GM23338 (cell line): ENCODE measurements around the gene POU6F1. TPM values are rescaled to one million over a fixed set of nuclear protein-coding genes. Genes with fewer than 3 reads are reported as not detected.

Experiments used
- ATAC-seq: fragments of 200-7000 bp; cut with Tn5 transposase; 3 replicates; pipeline ENCODE4 v1.9.1; 2020
- DNase-seq: peaks from one replicate; pipeline ENCODE4 v3.0.0-alpha.2; 2015; ENCODE audit warnings: low spot score
- H2AFZ ChIP-seq: fragments of 200-600 bp; sonication (generic); 2 replicates; pipeline ENCODE4 v1.8.0; 2016; ENCODE audit warnings: antibody characterized with exemption, mild to moderate bottlenecking, moderate library complexity
- H3F3A ChIP-seq: fragments of 200-600 bp; sonication (generic); replicated peaks from 2 replicates; pipeline ENCODE4 v1.8.0; 2017; ENCODE audit warnings: antibody characterized with exemption, mixed run types, low read depth
- H3K27ac ChIP-seq: fragments of 200-600 bp; sonication (generic); 2 replicates; pipeline ENCODE4 v1.6.1; 2016; ENCODE audit warnings: low read depth
- H3K27me3 ChIP-seq: fragments of 200-600 bp; sonication (generic); 2 replicates; pipeline ENCODE4 v1.8.0; 2016; ENCODE audit warnings: mild to moderate bottlenecking, mixed run types, moderate library complexity; ENCODE audit not compliant: insufficient read depth
- H3K36me3 ChIP-seq: fragments of 200-600 bp; sonication (generic); 2 replicates; pipeline ENCODE4 v1.8.0; 2016; ENCODE audit warnings: mild to moderate bottlenecking; ENCODE audit not compliant: insufficient read depth
- H3K4me1 ChIP-seq: fragments of 200-600 bp; sonication (generic); 2 replicates; pipeline ENCODE4 v1.8.0; 2016; ENCODE audit warnings: mild to moderate bottlenecking, moderate library complexity; ENCODE audit not compliant: insufficient read depth
- H3K4me2 ChIP-seq: fragments of 200-600 bp; sonication (generic); 2 replicates; pipeline ENCODE4 v1.7.1; 2017; ENCODE audit warnings: mixed run types
- H3K4me3 ChIP-seq: fragments of 200-600 bp; sonication (generic); 2 replicates; pipeline ENCODE4 v1.6.1; 2016; ENCODE audit warnings: mixed run types
- H3K79me2 ChIP-seq: fragments of 200-600 bp; sonication (generic); replicated peaks from 2 replicates; pipeline ENCODE4 v1.8.0; 2017; ENCODE audit warnings: mild to moderate bottlenecking; ENCODE audit not compliant: insufficient read depth
- H3K9me2 ChIP-seq: fragments of 200-600 bp; sonication (generic); 2 replicates; pipeline ENCODE4 v1.8.0; 2017; ENCODE audit not compliant: insufficient read depth
- H4K20me1 ChIP-seq: fragments of 200-600 bp; sonication (generic); replicated peaks from 2 replicates; pipeline ENCODE4 v1.8.0; 2017; ENCODE audit warnings: mild to moderate bottlenecking; ENCODE audit not compliant: insufficient read depth
- H3K27ac Mint-ChIP-seq: 2 replicates; pipeline ENCODE4 v1.8.0; 2020; ENCODE audit warnings: inconsistent platforms, mild to moderate bottlenecking, moderate library complexity, mixed read lengths
- H3K27me3 Mint-ChIP-seq: 3 replicates; pipeline ENCODE4 v1.8.0; 2022; ENCODE audit warnings: low read depth, mild to moderate bottlenecking, moderate library complexity, mixed read lengths, inconsistent platforms; ENCODE audit not compliant: insufficient read depth, poor library complexity
- H3K36me3 Mint-ChIP-seq: 3 replicates; pipeline ENCODE4 v1.8.0; 2021; ENCODE audit warnings: low read depth, mild to moderate bottlenecking, inconsistent platforms, moderate library complexity, mixed read lengths
- H3K4me1 Mint-ChIP-seq: 3 replicates; pipeline ENCODE4 v1.8.0; 2020; ENCODE audit warnings: mild to moderate bottlenecking, inconsistent platforms, mixed read lengths
- H3K4me3 Mint-ChIP-seq: 3 replicates; pipeline ENCODE4 v1.8.0; 2021; ENCODE audit warnings: moderate library complexity, mild to moderate bottlenecking, inconsistent platforms, mixed read lengths
- H3K9me3 Mint-ChIP-seq: 3 replicates; pipeline ENCODE4 v1.8.0; 2020; ENCODE audit warnings: moderate library complexity, mild to moderate bottlenecking, inconsistent platforms, mixed read lengths
- CREB1 ChIP-seq: fragments of 250-450 bp; sonication (Bioruptor Pico); IDR thresholded peaks from 2 replicates; pipeline ENCODE4 v1.5.0; 2020; ENCODE audit warnings: low read depth, mild to moderate bottlenecking, moderate library complexity
- EZH2 ChIP-seq: fragments of 200-600 bp; sonication (generic); IDR thresholded peaks from one replicate; pipeline ENCODE4 v1.8.0; 2017; ENCODE audit warnings: antibody characterized with exemption, mild to moderate bottlenecking, low read depth; ENCODE audit not compliant: unreplicated experiment
- EZH2phosphoT487 ChIP-seq: fragments of 200-600 bp; sonication (generic); IDR thresholded peaks from one replicate; pipeline ENCODE4 v1.8.1; 2018; ENCODE audit warnings: antibody characterized with exemption; ENCODE audit not compliant: unreplicated experiment
- JUNB ChIP-seq: IDR thresholded peaks from one replicate; pipeline ENCODE4 v1.6.1; 2016; ENCODE audit warnings: antibody characterized with exemption; ENCODE audit not compliant: unreplicated experiment
- NANOG ChIP-seq: IDR thresholded peaks from 2 replicates; pipeline ENCODE4 v1.6.1; 2016; ENCODE audit warnings: antibody characterized with exemption, borderline replicate concordance
- POLR2AphosphoS5 ChIP-seq: IDR thresholded peaks from 2 replicates; pipeline ENCODE4 v1.6.1; 2016; ENCODE audit warnings: antibody characterized with exemption, low read depth
- STAT1 ChIP-seq: IDR thresholded peaks from one replicate; pipeline ENCODE4 v1.6.1; 2016; ENCODE audit warnings: antibody characterized with exemption; ENCODE audit not compliant: unreplicated experiment
- ZNF114 ChIP-seq: fragments of 250-450 bp; sonication (Bioruptor Pico); IDR thresholded peaks from 2 replicates; pipeline ENCODE4 v1.5.0; 2020; ENCODE audit warnings: mild to moderate bottlenecking, moderate library complexity
- ZNF331 ChIP-seq: fragments of 250-450 bp; sonication (Bioruptor Pico); IDR thresholded peaks from 2 replicates; pipeline ENCODE4 v1.5.0; 2020; ENCODE audit warnings: low read depth, mild to moderate bottlenecking, moderate library complexity
- polyA plus RNA-seq: library from polyadenylated mRNA; unstranded; fragments of >200 nt; fragmentation: Nextera tagmentation; extraction: Ambion mirVana; gene quantifications from 2 replicates; pipeline ENCODE4 v1.2.1, GENCODE V29; 2016
- total RNA-seq: library from RNA; depleted of rRNA; stranded (reverse); fragments of >200 nt; shearing (Covaris generic); gene quantifications from 2 replicates; pipeline ENCODE4 v1.2.3, GENCODE V29; 2014
- TF ChIP-seq, protein P1 (sequence below), 2 experiments: fragments of 200-600 bp in 1 of 2; sonication (generic) in 1 of 2; conservative IDR thresholded peaks; 2 replicates each; pipeline versions ENCODE4 v1.5.1 to v1.6.1; 2016 to 2017; ENCODE audit warnings: antibody characterized with exemption in 2 of 2, low read depth in 2 of 2, mild to moderate bottlenecking in 2 of 2, moderate library complexity in 1 of 2
- TF ChIP-seq, protein P2 (sequence below): IDR thresholded peaks from one replicate; pipeline ENCODE4 v1.6.1; 2018; ENCODE audit warnings: antibody characterized with exemption; ENCODE audit not compliant: unreplicated experiment
- TF ChIP-seq, protein P3 (sequence below): IDR thresholded peaks from 2 replicates; pipeline ENCODE4 v1.6.1; 2016; ENCODE audit warnings: antibody characterized with exemption

Gene POU6F1
- total and polyA plus RNA-seq, 2 experiments from 2014 or later = 3.0 to 4.0 TPM

- TF ChIP-seq, protein P1, sequence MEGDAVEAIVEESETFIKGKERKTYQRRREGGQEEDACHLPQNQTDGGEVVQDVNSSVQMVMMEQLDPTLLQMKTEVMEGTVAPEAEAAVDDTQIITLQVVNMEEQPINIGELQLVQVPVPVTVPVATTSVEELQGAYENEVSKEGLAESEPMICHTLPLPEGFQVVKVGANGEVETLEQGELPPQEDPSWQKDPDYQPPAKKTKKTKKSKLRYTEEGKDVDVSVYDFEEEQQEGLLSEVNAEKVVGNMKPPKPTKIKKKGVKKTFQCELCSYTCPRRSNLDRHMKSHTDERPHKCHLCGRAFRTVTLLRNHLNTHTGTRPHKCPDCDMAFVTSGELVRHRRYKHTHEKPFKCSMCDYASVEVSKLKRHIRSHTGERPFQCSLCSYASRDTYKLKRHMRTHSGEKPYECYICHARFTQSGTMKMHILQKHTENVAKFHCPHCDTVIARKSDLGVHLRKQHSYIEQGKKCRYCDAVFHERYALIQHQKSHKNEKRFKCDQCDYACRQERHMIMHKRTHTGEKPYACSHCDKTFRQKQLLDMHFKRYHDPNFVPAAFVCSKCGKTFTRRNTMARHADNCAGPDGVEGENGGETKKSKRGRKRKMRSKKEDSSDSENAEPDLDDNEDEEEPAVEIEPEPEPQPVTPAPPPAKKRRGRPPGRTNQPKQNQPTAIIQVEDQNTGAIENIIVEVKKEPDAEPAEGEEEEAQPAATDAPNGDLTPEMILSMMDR (conservative IDR thresholded peaks at IDR 0.05; ENCODE audit: low read depth in 2 of 2) = no peak
- TF ChIP-seq STAT1 = no peak
- TF ChIP-seq, protein P2, sequence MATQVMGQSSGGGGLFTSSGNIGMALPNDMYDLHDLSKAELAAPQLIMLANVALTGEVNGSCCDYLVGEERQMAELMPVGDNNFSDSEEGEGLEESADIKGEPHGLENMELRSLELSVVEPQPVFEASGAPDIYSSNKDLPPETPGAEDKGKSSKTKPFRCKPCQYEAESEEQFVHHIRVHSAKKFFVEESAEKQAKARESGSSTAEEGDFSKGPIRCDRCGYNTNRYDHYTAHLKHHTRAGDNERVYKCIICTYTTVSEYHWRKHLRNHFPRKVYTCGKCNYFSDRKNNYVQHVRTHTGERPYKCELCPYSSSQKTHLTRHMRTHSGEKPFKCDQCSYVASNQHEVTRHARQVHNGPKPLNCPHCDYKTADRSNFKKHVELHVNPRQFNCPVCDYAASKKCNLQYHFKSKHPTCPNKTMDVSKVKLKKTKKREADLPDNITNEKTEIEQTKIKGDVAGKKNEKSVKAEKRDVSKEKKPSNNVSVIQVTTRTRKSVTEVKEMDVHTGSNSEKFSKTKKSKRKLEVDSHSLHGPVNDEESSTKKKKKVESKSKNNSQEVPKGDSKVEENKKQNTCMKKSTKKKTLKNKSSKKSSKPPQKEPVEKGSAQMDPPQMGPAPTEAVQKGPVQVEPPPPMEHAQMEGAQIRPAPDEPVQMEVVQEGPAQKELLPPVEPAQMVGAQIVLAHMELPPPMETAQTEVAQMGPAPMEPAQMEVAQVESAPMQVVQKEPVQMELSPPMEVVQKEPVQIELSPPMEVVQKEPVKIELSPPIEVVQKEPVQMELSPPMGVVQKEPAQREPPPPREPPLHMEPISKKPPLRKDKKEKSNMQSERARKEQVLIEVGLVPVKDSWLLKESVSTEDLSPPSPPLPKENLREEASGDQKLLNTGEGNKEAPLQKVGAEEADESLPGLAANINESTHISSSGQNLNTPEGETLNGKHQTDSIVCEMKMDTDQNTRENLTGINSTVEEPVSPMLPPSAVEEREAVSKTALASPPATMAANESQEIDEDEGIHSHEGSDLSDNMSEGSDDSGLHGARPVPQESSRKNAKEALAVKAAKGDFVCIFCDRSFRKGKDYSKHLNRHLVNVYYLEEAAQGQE = no peak
- TF ChIP-seq EZH2 = no peak
- TF ChIP-seq ZNF331 = no peak
- TF ChIP-seq JUNB = no peak
- TF ChIP-seq POLR2AphosphoS5 = no peak
- TF ChIP-seq NANOG = no peak
- TF ChIP-seq, protein P3, sequence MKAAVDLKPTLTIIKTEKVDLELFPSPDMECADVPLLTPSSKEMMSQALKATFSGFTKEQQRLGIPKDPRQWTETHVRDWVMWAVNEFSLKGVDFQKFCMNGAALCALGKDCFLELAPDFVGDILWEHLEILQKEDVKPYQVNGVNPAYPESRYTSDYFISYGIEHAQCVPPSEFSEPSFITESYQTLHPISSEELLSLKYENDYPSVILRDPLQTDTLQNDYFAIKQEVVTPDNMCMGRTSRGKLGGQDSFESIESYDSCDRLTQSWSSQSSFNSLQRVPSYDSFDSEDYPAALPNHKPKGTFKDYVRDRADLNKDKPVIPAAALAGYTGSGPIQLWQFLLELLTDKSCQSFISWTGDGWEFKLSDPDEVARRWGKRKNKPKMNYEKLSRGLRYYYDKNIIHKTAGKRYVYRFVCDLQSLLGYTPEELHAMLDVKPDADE = no peak
- TF ChIP-seq ZNF114 (CRISPR knock-in tag) = no peak
- TF ChIP-seq CREB1 (CRISPR knock-in tag) = no peak
- no peak for TF ChIP-seq EZH2phosphoT487
Measured at GRCh38 chr12:51265024-51265423, 47.2 kb upstream of the POU6F1 start (continued).

DNA sequence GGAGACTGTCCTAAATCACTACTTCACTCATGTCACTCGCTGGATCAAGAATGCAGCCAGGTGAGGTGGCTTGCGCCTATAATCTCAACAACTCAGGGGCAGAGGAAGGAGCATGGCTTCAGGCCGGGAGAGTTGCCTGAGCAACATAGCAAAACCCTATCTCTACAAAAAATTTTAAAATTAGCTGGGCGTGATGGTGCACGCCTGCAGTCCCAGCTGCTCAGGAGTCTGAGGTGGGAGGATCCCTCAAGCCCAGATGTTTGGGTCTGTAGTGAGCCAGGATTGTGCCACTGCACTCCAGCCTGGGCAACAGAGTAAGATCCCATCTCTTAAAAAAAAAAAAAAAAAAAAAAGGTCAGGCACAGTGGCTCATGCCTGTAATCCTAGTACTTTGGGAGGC lies 46.4 kb upstream of the POU6F1 start:
- no peak overlapping the region for H3K4me3 ChIP-seq
- Mint-ChIP-seq H3K9me3 (no peaks in the 10 kb centered on the region), H3K27me3 (peaks cover 7% of the 10 kb centered on the region), H3K27ac (no peak overlapping the region), H3K36me3 (no peaks in the 10 kb centered on the region; the same call in 2 of the 3 replicates), H3K4me1 (peaks cover 11% of the 10 kb centered on the region), H3K4me3 (no peak overlapping the region)
- no peaks in the 10 kb centered on the region for H4K20me1 ChIP-seq
- no peak overlapping the region for H3K27ac ChIP-seq
- no peaks in the 10 kb centered on the region for H3K27me3 ChIP-seq
- H3F3A ChIP-seq = no peaks in the 10 kb centered on the region
- H3K4me1 ChIP-seq = no peaks in the 10 kb centered on the region
- H3K4me2 ChIP-seq = no peak overlapping the region
- no peak overlapping the region for H2AFZ ChIP-seq
- TF ChIP-seq NANOG (no peak), POLR2AphosphoS5 (no peak), JUNB (no peak), STAT1 (no peak)
- TF ChIP-seq, protein P2 = no peak
- DNase-seq = no peak
- no peaks in the 10 kb centered on the region for H3K9me2 ChIP-seq
- H3K36me3 ChIP-seq = 0 out of 2 replicates have a peak, but pooled peaks cover 3% of the 10 kb centered on the region
- no peak for ATAC-seq
- no peaks in the 10 kb centered on the region for H3K79me2 ChIP-seq
